GM18867 (cell line): Measurements from ENCODE around the gene KATNIP.

Source experiments
- ATAC-seq: cut with Tn5 transposase; IDR thresholded peaks from one replicate; pipeline ENCODE4 v1.9.1; 2021; ENCODE audit warnings: mild to moderate bottlenecking, moderate library complexity; ENCODE audit not compliant: unreplicated experiment

The KATNIP gene

DNA sequence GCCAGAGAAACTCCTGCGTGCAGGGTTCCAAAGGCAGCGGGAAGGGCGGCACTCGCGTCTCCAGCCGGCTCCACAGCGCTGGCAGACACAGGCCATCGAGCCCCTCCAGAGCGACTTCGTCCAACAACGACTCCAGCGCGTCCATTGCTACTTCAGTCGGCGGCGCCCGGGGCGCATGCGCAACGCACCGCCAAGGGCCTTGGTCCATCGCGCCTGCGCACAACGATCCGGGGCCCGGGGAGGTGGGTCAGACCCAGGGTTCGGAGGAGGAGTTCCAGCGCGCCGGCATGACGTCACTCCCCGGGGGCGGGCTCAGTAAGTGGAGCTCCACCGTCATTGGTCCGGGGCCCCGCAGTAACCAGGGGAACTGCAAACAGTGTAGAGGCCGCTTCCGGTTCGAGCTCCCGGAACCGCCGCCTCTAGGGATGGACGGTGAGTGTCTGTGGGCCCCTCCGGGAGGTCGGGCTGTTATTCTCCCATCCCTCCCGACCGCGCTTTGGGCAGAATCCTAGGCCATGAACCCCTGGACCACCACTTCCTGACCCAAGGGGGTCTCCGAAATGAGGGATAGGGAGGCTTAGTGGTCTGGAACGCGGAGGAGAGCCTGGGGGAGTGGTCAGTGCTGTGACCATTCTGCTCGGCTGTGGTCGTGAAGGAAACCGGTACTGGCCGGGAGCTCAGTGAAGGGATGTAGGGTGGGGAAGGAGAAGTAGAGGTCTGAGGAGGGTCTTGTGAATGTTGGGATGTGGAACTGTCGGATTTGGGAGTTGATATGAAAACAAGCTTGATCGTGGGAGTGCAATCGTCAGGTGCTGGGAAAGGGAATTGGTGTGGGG, at the start of gene KATNIP, which contains the start of gene GTF3C1:
Gene KATNIP (plus strand): TSS at position 399 of the 836 bp plus-strand sequence. CDS start 27 bp downstream, at position 426.
Gene GTF3C1 (minus strand): TSS at position 168 of the 836 bp plus-strand sequence. CDS start 23 bp downstream, at position 145.
- ATAC-seq: peak; percentile 96

DNA sequence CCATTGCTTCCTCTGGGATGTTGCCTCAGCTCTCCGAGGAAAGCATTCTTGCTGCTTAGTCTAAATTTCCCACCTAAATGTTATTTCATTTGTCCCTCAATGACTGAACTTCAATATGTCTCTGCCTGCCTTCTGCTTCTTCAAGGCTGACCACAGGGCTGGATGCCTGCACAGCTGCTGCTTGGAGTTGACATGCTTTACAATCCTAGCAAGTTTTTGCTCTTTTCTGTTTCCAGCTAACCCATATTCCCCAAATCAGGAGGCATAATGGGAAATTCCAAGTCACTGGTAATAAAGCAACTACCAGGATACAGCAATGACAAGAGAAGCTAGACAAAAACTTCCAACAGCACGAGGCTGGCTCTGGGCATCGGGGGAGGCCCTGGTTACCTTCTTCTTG, 49.1 kb upstream of the KATNIP start:
- no peak for ATAC-seq

DNA sequence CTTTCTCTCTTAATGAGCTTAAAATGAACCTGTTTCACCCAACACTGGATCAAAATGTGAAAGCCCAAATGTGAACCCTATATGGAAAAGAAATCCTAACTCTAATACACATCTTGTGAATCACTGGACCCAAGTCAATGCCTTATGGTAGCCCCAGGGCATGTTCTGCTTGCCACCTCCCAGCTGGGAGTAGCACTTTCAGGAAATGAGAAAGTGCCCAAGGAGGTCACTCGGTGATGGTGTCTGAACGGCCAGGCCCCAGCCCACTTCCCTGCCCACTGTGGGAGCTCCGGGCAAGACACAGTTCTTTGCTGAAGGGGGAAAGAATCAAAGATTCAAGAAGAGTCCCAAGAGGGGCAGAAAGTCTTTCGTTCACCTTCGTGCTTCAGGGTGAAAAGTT, 46.3 kb upstream of the KATNIP start:
- ATAC-seq: no peak

DNA sequence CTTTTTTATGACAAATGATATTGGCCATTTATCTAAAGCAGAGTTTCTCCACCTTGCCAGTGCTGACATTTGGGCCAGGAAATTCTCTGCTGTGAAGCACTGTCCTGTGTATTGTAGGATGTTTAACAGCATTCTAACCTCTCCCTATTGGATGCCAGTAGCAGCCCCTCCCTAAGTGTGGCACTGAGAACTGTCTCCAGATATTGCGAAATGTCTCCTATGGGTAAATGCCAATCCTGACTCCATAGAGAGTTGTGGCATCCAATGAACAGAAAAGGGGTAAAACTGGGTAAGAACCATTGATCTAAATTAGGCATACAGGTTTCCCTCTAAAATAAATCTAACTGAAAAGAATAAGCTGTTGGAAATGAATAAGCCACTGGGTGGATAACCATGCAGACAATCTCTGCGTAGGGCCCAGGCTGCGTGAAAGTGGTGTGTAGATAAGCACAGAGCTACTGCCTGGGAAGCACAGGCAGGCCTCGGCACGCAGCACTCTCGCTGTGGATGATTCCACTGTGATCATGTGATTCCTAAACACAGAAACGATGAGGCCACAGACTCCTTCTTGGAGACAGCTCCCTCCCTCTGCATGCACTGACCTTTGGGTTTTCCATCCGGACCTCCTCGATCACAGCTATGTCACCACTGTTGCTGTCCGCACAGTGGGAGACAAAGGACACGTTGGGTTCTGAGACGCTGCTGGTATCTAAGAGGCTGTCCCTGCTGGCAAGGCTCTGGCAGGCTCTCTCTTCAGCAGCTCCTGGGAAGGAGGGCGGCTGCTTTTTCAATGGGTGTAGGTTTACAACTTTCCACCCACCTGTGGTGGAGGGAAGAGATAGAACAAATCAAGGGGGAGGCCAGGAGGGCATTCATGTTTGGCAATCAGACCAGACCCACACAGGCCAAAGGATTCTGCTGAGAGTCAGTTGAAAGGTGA, 44.4 kb upstream of the KATNIP start:
- no peak for ATAC-seq

DNA sequence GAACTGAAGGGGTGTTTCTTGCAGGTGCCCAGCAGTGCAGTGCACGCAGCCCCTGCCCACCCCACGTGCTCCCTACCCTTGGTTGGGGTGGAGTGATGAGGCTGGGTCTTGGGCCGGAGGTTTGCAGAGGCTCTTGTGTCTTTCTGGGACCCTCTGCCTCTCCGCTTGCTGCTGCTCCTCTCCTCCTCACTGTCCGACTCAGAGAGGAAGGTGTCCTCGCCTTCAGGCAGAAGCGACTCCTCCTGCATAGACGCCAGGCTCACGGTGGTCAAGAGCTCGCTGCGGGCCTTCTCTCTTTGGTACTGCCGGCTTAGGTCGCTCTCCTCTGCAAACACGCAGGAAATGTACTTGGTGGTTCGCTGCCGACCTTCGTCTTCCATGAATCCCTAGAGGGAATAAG, 43.2 kb upstream of the KATNIP start:
- ATAC-seq: no peak

DNA sequence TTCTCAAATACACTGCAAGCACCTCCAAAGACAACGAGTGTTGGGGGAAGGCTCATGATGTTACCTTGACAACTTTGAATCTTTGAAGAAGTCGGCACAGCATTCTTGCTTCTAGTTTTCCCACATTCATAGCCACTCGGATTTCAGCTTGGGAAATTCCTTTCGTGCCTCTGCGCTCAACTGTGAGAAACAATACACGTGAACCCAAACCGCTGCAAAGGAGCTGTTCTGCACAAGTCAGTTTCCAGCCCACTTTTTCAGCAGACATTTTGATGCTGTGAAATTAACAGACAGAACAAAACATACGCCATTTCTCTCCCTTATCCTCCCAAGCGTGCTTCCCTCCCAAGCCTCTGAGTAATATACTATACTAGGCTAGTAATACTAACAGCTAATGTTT, 41.5 kb upstream of the KATNIP start:
- ATAC-seq: no peak

DNA sequence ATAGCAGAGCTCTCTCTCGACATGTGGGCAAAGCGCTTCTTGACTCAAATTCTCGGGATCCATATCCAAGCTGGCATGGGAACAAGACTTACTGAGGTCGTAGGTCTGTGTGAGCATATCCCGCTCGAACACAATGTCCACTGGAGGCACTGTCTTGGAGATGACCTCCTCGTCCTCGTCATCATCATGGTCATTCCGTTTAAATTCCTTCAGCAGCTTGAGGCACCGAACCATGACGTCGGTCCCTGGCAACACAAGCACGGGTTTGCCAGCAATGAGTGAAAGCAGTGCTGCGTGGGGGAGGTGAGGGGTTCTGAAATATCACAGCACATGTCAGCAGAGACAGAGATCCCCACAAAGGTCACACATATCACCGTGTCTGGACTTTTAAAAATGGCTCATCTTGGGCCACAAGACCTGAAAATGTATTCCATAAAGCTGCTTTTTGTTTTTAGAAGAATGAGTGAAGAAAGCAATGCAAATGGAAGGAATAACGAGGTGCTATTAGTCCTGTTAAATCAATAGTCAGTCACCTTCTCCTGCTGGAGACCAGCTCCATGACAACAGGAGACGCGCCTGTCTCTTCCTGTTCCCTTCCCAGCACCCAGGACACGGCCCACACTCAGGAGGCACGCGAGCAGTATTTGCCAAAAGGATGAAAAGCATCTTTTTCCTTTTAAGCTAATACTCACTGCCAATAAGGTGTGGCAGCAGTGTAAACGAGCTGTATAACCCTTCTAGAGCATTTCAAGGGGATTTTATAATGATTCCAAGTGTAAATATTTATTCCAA, 38.1 kb upstream of the KATNIP start:
- ATAC-seq: no peak

DNA sequence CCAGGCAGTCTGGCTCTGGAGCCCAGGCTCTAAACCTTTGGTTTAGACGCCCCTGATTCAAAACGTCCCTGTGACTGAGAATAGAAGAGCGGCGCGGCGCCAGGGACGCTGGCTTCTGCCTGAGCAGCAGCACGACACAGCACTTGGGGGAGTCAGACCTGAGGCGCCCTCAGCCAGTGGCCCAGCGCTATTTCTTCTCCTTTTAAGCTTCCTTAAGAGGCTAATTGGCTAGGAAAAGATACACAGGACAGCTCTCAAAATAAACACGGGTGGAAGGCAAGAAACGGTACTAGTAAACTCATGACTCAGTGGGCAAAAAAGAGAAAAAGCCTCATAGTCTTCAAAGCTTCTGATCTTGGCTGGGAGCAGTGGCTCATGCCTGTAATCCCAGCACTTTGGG, 35.1 kb upstream of the KATNIP start:
- ATAC-seq: no peak

DNA sequence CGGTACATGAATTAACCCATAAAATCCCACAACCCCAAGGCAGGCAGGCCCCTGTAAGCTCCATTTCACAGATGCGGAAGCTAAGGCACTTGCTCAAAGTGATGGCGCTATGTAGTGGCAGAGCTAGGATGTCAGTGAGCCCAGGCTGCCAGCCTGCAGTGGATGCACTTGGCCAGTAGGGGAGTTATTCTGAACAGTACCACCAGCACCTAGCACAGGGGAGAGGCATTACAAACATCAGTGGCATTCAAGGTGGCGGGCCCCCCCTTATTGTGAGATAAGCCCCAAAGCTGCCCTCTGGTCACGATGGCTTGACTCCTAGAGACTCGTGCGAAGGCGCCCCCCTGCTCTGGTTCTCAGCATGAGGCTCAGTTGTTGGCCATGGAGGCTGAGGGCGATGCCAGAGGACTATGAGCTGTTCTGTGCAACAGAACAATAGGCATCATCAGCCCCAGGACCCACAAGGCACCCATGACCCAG, 34.0 kb upstream of the KATNIP start:
- peak; percentile 69 for ATAC-seq

DNA sequence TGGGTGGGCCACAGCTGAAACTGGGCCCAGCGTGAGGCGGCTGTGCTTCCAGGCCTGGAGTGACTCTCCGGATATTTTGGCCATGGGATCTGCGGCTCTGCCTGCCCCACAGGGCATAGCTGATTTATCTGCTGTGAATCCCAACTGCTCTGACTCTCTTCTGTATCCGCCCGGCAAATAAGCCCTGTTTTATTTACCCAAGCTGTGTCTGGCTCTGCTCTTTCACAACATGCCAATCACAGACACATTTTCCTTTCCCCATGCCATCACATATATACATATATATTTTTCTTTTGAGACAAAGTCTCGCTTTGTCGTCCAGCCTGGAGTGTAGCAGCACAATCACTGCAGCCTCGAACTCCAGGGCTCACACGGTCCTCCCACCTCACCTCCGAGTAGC, 33.6 kb upstream of the KATNIP start:
- ATAC-seq: no peak

DNA sequence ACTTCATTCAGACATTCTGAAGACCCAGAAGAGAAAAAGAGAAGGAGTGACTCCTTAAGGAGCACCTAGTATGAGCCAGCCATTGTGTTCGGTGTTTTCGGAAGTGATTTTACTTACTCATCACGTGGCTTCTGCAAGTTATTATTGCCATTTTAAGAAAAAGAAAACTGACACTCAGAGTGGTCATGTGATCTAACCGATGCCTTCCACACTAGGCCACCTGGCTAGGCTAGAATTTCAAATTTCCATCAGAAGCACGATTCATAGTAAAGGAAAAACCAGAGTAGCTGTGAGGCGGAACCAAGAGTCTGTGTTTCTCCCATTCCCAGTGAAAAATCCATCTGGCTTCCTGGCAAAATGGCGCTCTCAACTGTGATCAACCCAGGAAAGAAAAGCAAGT, 32.3 kb upstream of the KATNIP start:
- ATAC-seq: no peak

DNA sequence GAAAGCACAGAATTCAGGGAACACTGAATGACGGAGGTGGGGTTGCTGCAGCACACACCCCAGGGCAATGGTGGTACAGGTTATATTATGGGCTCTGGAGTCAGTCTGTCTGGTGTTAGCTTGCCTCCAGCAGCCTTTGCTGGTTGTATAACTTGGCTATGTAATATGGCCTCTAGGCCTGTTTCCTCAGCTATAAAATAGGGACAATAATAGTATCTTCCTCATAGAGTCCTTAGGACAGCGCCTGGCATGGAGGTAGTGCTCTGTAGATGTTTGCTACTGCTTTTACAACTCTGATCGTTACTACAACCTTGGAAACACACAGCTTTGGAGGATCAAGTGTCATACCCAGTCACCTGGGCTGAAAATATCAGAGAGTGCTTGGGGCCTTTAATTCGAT, 31.7 kb upstream of the KATNIP start:
- ATAC-seq: no peak

DNA sequence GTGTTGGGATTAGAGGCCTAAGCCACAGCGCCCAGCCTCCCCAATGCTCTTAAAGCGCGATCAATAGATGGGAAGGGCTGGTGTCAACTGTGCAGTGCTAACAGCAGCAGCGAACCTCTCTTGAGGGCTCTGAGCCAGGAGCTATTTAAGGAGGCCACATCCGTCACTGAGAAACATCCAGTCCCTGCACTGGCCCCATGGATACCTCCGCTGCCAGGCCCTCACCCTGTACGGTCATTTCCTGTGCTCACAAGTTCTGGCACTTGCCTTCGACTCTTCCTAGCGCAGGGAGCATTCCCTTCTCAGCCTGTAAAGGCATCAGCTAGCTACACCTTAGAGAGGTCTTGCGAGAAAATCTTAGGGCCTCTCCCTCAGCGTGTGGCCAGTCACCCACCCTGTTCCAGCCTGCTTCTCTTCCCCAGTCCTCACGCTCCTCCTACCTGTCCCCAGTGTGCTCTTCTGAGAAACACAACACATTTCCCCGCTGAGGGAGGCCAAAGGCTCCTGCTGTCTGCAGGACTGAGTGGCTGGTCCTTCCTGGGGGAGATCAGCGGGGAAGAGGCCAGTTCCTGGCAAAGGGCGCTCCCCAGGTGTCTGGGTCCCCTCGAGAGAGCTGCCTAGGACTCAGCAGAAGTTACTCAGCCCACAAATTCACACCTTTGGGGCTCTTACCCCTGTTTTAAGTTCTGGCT, 28.8 kb upstream of the KATNIP start:
- ATAC-seq: no peak

DNA sequence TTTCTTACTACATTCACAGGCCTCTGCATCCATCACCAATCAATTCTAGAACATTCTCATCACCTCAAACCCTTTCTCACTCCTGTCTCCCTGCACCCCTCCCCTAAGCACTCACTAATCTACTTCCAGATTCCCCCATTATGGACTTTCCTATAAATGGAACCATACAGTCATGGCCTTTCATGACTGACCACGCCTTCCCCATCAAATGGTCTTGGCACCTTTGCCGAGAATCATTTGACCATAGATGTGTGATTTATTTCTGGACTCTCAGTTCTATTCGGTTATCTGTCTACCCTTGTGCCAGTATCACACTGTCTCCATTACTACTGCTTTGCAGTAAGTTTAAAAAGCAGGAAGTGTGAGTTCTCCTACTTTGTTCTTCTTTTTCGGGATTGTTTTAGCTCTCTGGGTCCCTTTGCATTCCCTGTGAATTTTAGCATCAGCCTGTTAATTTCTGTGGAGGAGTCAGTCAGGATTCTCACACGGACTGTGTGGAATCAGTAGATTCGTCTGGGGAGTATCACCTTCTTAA, 27.7 kb upstream of the KATNIP start:
- ATAC-seq: no peak

DNA sequence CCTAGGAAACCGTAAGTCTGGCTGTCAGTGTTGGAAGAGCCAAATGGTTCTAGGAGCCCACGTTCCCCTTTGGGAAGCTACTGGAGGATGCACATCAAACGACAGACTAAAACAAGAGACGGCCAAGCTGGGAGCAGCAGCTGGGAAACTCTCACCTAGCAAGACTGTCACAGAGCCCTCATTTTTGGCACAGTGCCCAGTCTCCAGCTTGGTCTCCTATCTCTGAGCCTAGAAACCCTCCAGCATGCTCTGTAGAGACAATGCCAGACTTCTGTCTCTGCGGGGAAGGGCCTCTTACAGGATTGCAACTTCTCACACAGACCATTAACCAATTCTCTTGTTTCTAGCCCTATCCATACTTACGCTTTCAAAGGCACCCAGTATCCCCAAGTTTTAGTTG, 23.8 kb upstream of the KATNIP start:
- no peak for ATAC-seq

DNA sequence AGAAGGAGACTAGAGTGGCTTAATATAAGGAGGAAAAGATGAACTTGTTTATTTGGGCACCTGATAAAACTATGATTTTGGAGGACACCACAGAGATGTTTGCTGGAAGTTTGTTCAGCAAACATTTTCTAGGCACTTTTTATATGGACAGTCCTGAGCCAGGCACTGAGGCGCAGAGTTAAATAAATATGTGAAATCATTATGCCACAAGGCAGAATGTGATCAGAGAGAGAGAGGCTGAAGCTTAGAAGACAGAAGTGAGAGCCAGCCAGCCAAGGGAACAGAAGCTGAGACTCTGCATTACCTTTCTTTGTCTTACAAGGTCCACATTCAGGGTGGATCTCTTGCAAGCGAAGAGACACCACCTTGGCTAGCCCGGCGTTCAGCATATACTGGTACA, 21.6 kb upstream of the KATNIP start:
- no peak for ATAC-seq

DNA sequence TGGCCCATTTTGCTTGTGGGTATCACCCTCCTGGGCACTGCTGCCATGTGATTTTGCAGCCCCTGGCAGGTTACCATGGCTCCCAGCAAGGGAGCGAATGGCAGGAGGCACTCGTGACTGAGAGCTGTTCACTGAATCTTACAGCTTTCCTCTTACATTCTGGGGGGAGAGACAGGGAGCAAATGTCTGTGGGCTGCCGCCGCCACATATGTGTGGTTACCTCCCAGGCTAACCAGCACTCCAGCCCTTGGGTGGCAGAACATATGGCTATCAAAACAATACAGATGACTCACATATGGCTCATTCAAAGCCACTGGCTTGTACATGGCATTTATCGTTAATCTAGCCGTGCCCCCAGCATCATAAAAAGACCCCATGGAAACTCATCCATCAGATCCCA, 20.0 kb upstream of the KATNIP start:
- no peak for ATAC-seq

DNA sequence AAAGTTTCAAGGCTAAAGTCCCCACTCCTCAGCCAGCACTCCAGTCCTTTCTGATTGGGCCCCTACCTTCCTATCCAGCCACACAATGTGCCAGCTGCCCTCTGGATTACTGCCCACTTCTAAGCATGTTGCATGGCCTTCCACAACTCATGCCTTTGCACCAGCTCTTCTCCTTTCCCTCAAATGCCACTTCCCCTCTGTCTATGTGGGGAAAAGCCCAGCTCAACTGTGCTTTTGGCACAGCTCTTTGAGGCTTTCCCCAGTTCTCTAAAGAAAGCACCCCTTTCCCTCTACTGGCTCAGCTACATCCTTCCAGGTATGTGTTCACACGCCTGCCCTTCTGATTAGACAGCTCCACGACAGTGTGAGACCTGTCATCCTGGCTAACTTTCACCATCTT, 18.8 kb upstream of the KATNIP start:
- ATAC-seq: no peak

DNA sequence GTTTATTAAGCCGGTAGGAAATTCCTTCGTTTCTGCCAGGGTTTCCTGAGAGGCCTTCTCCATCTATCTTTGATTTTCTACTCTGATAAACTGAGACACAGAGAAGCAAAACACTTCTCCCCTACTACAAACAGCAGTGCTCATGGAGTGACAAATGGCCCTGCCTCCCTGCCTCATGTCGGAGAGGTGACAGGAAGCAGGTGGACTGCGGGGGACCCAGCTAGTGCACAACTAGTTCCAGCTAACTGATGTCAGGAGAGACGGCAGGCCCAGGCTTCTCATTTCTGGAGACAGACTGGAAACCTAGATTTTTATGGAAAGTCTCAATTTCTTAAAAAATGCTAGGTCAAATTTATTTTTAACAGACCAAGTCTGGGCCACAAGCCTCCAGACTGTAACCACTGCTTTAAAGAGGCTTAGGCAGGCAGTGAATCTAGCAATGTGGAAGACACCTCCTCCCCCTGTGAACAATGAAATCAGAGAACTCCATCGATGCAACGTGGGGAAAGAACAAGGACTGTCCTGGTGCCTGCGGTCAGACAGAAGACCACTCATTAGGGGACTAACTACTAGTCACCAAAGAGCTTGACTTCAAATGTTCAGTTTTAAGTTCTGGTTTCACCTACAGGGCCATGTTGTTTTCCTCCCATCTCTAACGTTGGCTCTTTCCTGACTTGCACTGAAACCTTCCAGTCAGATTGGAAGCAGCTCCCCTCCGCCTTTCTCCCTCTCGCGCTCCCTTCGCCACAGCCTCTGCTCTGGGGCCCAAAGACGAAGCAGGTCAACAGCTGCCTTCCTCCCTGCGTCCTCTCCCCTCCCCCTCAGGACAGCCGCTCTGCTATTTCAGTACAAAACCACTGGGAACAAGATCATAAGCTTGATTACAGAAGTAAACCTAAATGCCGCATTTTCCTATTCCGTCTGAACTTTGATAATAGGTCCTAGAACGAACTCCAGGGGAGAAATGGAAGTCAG, 17.8 kb upstream of the KATNIP start:
- no peak for ATAC-seq
